Activated naive CD4-positive, alpha-beta T cell treated with anti-CD3 and anti-CD28 coated beads, Interleukin-2, amount 50 U/mL, for 24 hours (primary cell): ENCODE data around the gene TK2.

Experiments used
- H3K27ac Mint-ChIP-seq: one replicate; pipeline ENCODE4 v1.8.0; 2021; ENCODE audit warnings: mild to moderate bottlenecking, mixed read lengths
- H3K27me3 Mint-ChIP-seq: one replicate; pipeline ENCODE4 v1.8.0; 2021; ENCODE audit warnings: mixed read lengths
- H3K36me3 Mint-ChIP-seq: one replicate; pipeline ENCODE4 v1.8.0; 2021; ENCODE audit warnings: mixed read lengths
- H3K4me1 Mint-ChIP-seq: one replicate; pipeline ENCODE4 v1.8.0; 2021; ENCODE audit warnings: mixed read lengths
- H3K4me3 Mint-ChIP-seq: one replicate; pipeline ENCODE4 v1.8.0; 2021; ENCODE audit warnings: mild to moderate bottlenecking, mixed read lengths
- H3K9me3 Mint-ChIP-seq: one replicate; pipeline ENCODE4 v1.8.0; 2021; ENCODE audit warnings: mixed read lengths

TK2 gene

GRCh38 chr16:66481081-66481942 lies 68.6 kb downstream of the TK2 start:
- Mint-ChIP-seq H3K27ac (no peak overlapping the region), H3K4me3 (no peak overlapping the region), H3K4me1 (peaks cover 24% of the 10 kb centered on the region), H3K36me3 (no peaks in the 10 kb centered on the region), H3K9me3 (no peaks in the 10 kb centered on the region), H3K27me3 (no peaks in the 10 kb centered on the region)

GRCh38 chr16:66480265-66481080 lies 69.4 kb downstream of the TK2 start:
- Mint-ChIP-seq H3K9me3 (no peaks in the 10 kb centered on the region), H3K27me3 (no peaks in the 10 kb centered on the region), H3K4me3 (no peak overlapping the region), H3K4me1 (peaks cover 26% of the 10 kb centered on the region), H3K36me3 (no peaks in the 10 kb centered on the region), H3K27ac (no peak overlapping the region)

GRCh38 chr16:66479661-66480264 lies 70.2 kb downstream of the TK2 start:
- no peaks in the 10 kb centered on the region for H3K36me3 Mint-ChIP-seq
- no peak overlapping the region for H3K27ac Mint-ChIP-seq
- peaks cover 31% of the 10 kb centered on the region for H3K4me1 Mint-ChIP-seq
- H3K9me3 Mint-ChIP-seq = no peaks in the 10 kb centered on the region
- no peaks in the 10 kb centered on the region for H3K27me3 Mint-ChIP-seq
- no peak overlapping the region for H3K4me3 Mint-ChIP-seq

- Mint-ChIP-seq H3K27me3 (no peaks in the 10 kb centered on the region), H3K27ac (peak overlapping the region; percentile 30), H3K36me3 (no peaks in the 10 kb centered on the region), H3K9me3 (no peaks in the 10 kb centered on the region), H3K4me1 (peaks cover 35% of the 10 kb centered on the region), H3K4me3 (no peak overlapping the region)
These were observed 71.0 kb downstream of the TK2 start for GRCh38 chr16:66478733-66479511.

GRCh38 chr16:66477028-66477515 lies 72.8 kb downstream of the TK2 start:
- H3K27ac Mint-ChIP-seq = no peak overlapping the region

GRCh38 chr16:66476328-66477027 lies 73.4 kb downstream of the TK2 start:
- Mint-ChIP-seq H3K9me3 (no peaks in the 10 kb centered on the region), H3K27ac (no peak overlapping the region), H3K36me3 (no peaks in the 10 kb centered on the region), H3K4me3 (no peak overlapping the region), H3K27me3 (no peaks in the 10 kb centered on the region), H3K4me1 (peaks cover 27% of the 10 kb centered on the region)

More at GRCh38 chr16:66477028-66477515, 72.8 kb downstream of the TK2 start:
- Mint-ChIP-seq H3K9me3 (no peaks in the 10 kb centered on the region), H3K27me3 (no peaks in the 10 kb centered on the region), H3K36me3 (no peaks in the 10 kb centered on the region), H3K4me1 (peaks cover 27% of the 10 kb centered on the region), H3K4me3 (no peak overlapping the region)

- H3K4me1 Mint-ChIP-seq = peaks cover 27% of the 10 kb centered on the region
- no peak overlapping the region for H3K27ac Mint-ChIP-seq
- H3K9me3 Mint-ChIP-seq = no peaks in the 10 kb centered on the region
- no peak overlapping the region for H3K4me3 Mint-ChIP-seq
- H3K27me3 Mint-ChIP-seq = no peaks in the 10 kb centered on the region
- H3K36me3 Mint-ChIP-seq = no peaks in the 10 kb centered on the region
These were observed 74.7 kb downstream of the TK2 start for GRCh38 chr16:66475232-66475631.

- Mint-ChIP-seq H3K27ac (peak overlapping the region; percentile 86), H3K4me1 (peaks cover 27% of the 10 kb centered on the region), H3K9me3 (no peaks in the 10 kb centered on the region), H3K4me3 (peak overlapping the region; percentile 3), H3K36me3 (no peaks in the 10 kb centered on the region), H3K27me3 (no peaks in the 10 kb centered on the region)
These were observed 75.1 kb downstream of the TK2 start for GRCh38 chr16:66474750-66475199.

GRCh38 chr16:66473654-66474519 lies 76.0 kb downstream of the TK2 start:
- Mint-ChIP-seq H3K27ac (peak overlapping the region; percentile 55), H3K36me3 (no peaks in the 10 kb centered on the region), H3K27me3 (peaks cover 2% of the 10 kb centered on the region), H3K9me3 (no peaks in the 10 kb centered on the region), H3K4me1 (peaks cover 25% of the 10 kb centered on the region), H3K4me3 (no peak overlapping the region)

- no peaks in the 10 kb centered on the region for H3K36me3 Mint-ChIP-seq
These were observed 76.8 kb downstream of the TK2 start for GRCh38 chr16:66473051-66473571.

GRCh38 chr16:66471716-66472393 lies 78.1 kb downstream of the TK2 start:
- Mint-ChIP-seq H3K4me3 (no peak overlapping the region), H3K9me3 (no peaks in the 10 kb centered on the region), H3K27me3 (peaks cover 3% of the 10 kb centered on the region), H3K36me3 (no peaks in the 10 kb centered on the region), H3K4me1 (peaks cover 19% of the 10 kb centered on the region), H3K27ac (no peak overlapping the region)

More at GRCh38 chr16:66473051-66473571, 76.8 kb downstream of the TK2 start:
- Mint-ChIP-seq H3K27ac (no peak overlapping the region), H3K4me3 (no peak overlapping the region), H3K9me3 (no peaks in the 10 kb centered on the region), H3K4me1 (peaks cover 19% of the 10 kb centered on the region), H3K27me3 (peaks cover 3% of the 10 kb centered on the region)

- H3K9me3 Mint-ChIP-seq = peaks cover 3% of the 10 kb centered on the region
- peaks cover 19% of the 10 kb centered on the region for H3K4me1 Mint-ChIP-seq
- no peak overlapping the region for H3K27ac Mint-ChIP-seq
- H3K4me3 Mint-ChIP-seq = no peak overlapping the region
- H3K36me3 Mint-ChIP-seq = no peaks in the 10 kb centered on the region
- H3K27me3 Mint-ChIP-seq = peaks cover 3% of the 10 kb centered on the region
These were observed 78.7 kb downstream of the TK2 start for GRCh38 chr16:66471264-66471663.

GRCh38 chr16:66470556-66470955 lies 79.4 kb downstream of the TK2 start:
- Mint-ChIP-seq H3K4me3 (no peak overlapping the region), H3K27me3 (peaks cover 3% of the 10 kb centered on the region), H3K36me3 (no peaks in the 10 kb centered on the region), H3K4me1 (peaks cover 18% of the 10 kb centered on the region), H3K27ac (no peak overlapping the region), H3K9me3 (peaks cover 5% of the 10 kb centered on the region)
